Measurements from ENCODE around the gene ADAMTS17.

The ADAMTS17 gene

GRCh38 chr15:100002787-100003536 lies 338.8 kb downstream of the ADAMTS17 start:
- DNase-seq: no peak

GRCh38 chr15:100002086-100002620 lies 339.6 kb downstream of the ADAMTS17 start:
- DNase-seq: no peak

- DNase-seq: no peak
Measured at GRCh38 chr15:100001405-100001804, 340.4 kb downstream of the ADAMTS17 start.

- DNase-seq: no peak
Measured at GRCh38 chr15:99999282-100000070, 342.3 kb downstream of the ADAMTS17 start.

GRCh38 chr15:99998661-99999101 lies 343.1 kb downstream of the ADAMTS17 start:
- no peak for DNase-seq

- no peak for DNase-seq
Measured at GRCh38 chr15:99997112-99997651, 344.6 kb downstream of the ADAMTS17 start.

GRCh38 chr15:99996660-99997059 lies 345.1 kb downstream of the ADAMTS17 start:
- DNase-seq: no peak

- no peak for DNase-seq
Measured at GRCh38 chr15:99995543-99995942, 346.2 kb downstream of the ADAMTS17 start.

- no peak for DNase-seq
Measured at GRCh38 chr15:99994849-99995248, 346.9 kb downstream of the ADAMTS17 start.

- no peak for DNase-seq
Measured at GRCh38 chr15:99993681-99994131, 348.1 kb downstream of the ADAMTS17 start.

GRCh38 chr15:99993262-99993661 lies 348.5 kb downstream of the ADAMTS17 start:
- DNase-seq: no peak

GRCh38 chr15:99992611-99993231 lies 349.1 kb downstream of the ADAMTS17 start:
- no peak for DNase-seq

- no peak for DNase-seq
Measured at GRCh38 chr15:99989095-99989494, 352.7 kb downstream of the ADAMTS17 start.

GRCh38 chr15:99987701-99988100 lies 354.1 kb downstream of the ADAMTS17 start:
- no peak for DNase-seq

GRCh38 chr15:99987119-99987506 lies 354.7 kb downstream of the ADAMTS17 start:
- no peak for DNase-seq

- DNase-seq: no peak
Measured at GRCh38 chr15:99986297-99987118, 355.3 kb downstream of the ADAMTS17 start.

GRCh38 chr15:99985878-99986277 lies 355.9 kb downstream of the ADAMTS17 start:
- DNase-seq: no peak

GRCh38 chr15:99984491-99985243 lies 357.1 kb downstream of the ADAMTS17 start:
- no peak for DNase-seq

GRCh38 chr15:99983886-99984286 lies 357.9 kb downstream of the ADAMTS17 start:
- no peak for DNase-seq

GRCh38 chr15:99983171-99983885 lies 358.4 kb downstream of the ADAMTS17 start:
- no peak for DNase-seq

- no peak for DNase-seq
Measured at GRCh38 chr15:99982662-99983061, 359.1 kb downstream of the ADAMTS17 start.

All from inflammatory macrophage treated with lipopolysaccharide for 1 hour (primary cell).